SU-DHL-6 (cell line): ENCODE results near the gene TIPARP.

ENCODE experiments used
- H2AFZ ChIP-seq: fragments of 200-600 bp; sonication (generic); 2 replicates; pipeline ENCODE4 v1.6.1; 2014; ENCODE audit warnings: low read depth, mild to moderate bottlenecking, moderate library complexity, mixed read lengths, antibody characterized with exemption, low read length; ENCODE audit not compliant: severe bottlenecking
- H3F3A ChIP-seq: fragments of 200-600 bp; shearing (Covaris generic); 2 replicates; pipeline ENCODE4 v1.6.0; 2016; ENCODE audit warnings: antibody characterized with exemption, mild to moderate bottlenecking; ENCODE audit not compliant: insufficient read depth
- H3K27ac ChIP-seq: fragments of 200-600 bp; sonication (generic); 2 replicates; pipeline ENCODE4 v1.5.1; 2016; ENCODE audit warnings: low read depth, mild to moderate bottlenecking, low read length, moderate library complexity, mixed read lengths
- H3K27me3 ChIP-seq: fragments of 200-600 bp; sonication (generic), shearing (Covaris generic); 2 replicates; pipeline ENCODE4 v1.6.0; 2014; ENCODE audit warnings: mild to moderate bottlenecking, low read length
- H3K36me3 ChIP-seq: fragments of 200-600 bp; sonication (generic); 2 replicates; pipeline ENCODE4 v1.6.1; 2014; ENCODE audit warnings: mild to moderate bottlenecking, low read length, mixed read lengths
- H3K4me2 ChIP-seq: fragments of 300-600, 200-600 bp; shearing (Covaris generic), sonication (generic); 2 replicates; pipeline ENCODE4 v1.6.0; 2014; ENCODE audit warnings: low read length, low read depth, mild to moderate bottlenecking; ENCODE audit not compliant: poor library complexity, severe bottlenecking
- H3K4me3 ChIP-seq: fragments of 200-600 bp; sonication (generic); 2 replicates; pipeline ENCODE4 v1.5.1; 2014; ENCODE audit warnings: antibody characterized with exemption, low read length, mild to moderate bottlenecking, mixed read lengths; ENCODE audit not compliant: insufficient read depth, poor library complexity, severe bottlenecking
- H3K79me2 ChIP-seq: fragments of 200-600 bp; sonication (generic); 2 replicates; pipeline ENCODE4 v1.6.1; 2014; ENCODE audit warnings: mild to moderate bottlenecking, low read length, moderate library complexity; ENCODE audit not compliant: insufficient read depth
- H3K9ac ChIP-seq: fragments of 200-600 bp; sonication (generic); 2 replicates; pipeline ENCODE4 v1.7.0; 2014; ENCODE audit warnings: mild to moderate bottlenecking, low read length
- H3K9me2 ChIP-seq: fragments of 200-600 bp; sonication (generic); replicated peaks from 2 replicates; pipeline ENCODE4 v1.6.1; 2014; ENCODE audit warnings: low read length; ENCODE audit not compliant: insufficient read depth
- H3K9me3 ChIP-seq: fragments of 200-600 bp; sonication (generic); 2 replicates; pipeline ENCODE4 v1.6.1; 2014; ENCODE audit warnings: low read length, mixed read lengths; ENCODE audit not compliant: insufficient read depth
- H4K20me1 ChIP-seq: fragments of 200-600 bp; sonication (generic); 2 replicates; pipeline ENCODE4 v1.6.1; 2014; ENCODE audit warnings: low read depth, mild to moderate bottlenecking, antibody characterized with exemption, low read length, moderate library complexity, mixed read lengths
- CTCF ChIP-seq: fragments of 200-600 bp; sonication (generic); IDR thresholded peaks from one replicate; pipeline ENCODE4 v1.5.1; 2017; ENCODE audit warnings: antibody characterized with exemption, mild to moderate bottlenecking, low read length, moderate library complexity; ENCODE audit not compliant: insufficient read depth, poor library complexity, severe bottlenecking
- EZH2phosphoT487 ChIP-seq: fragments of 200-600 bp; sonication (generic), shearing (Covaris generic); conservative IDR thresholded peaks from 2 replicates; pipeline ENCODE4 v1.6.1; 2018; ENCODE audit warnings: mild to moderate bottlenecking, antibody characterized with exemption, low read length, moderate library complexity, mixed read lengths

TIPARP gene

GRCh38 chr3:156691920-156692319 is 17.5 kb downstream of the TIPARP start:
- H3K36me3 ChIP-seq, result peaks cover 62% of the 10 kb centered on the region
- H3K9me3 ChIP-seq, result no peaks in the 10 kb centered on the region
- no peak overlapping the region for H3K4me3 ChIP-seq
- H3F3A ChIP-seq, result peaks cover 9% of the 10 kb centered on the region
- peaks cover 99% of the 10 kb centered on the region for H3K79me2 ChIP-seq
- TF ChIP-seq EZH2phosphoT487 (no peak), CTCF (no peak)
- H3K27ac ChIP-seq, result no peak overlapping the region
- H3K9ac ChIP-seq, result no peak overlapping the region
- peaks cover 74% of the 10 kb centered on the region for H4K20me1 ChIP-seq
- no peak overlapping the region for H2AFZ ChIP-seq
- H3K4me2 ChIP-seq, result no peak overlapping the region
- no peaks in the 10 kb centered on the region for H3K9me2 ChIP-seq
- H3K27me3 ChIP-seq, result no peaks in the 10 kb centered on the region

- Histone ChIP-seq H4K20me1 (peaks cover 63% of the 10 kb centered on the region), H3K27ac (no peak overlapping the region), H3K9ac (no peak overlapping the region), H3K9me2 (no peaks in the 10 kb centered on the region), H3F3A (peaks cover 11% of the 10 kb centered on the region), H3K4me3 (no peak overlapping the region), H3K4me2 (no peak overlapping the region), H3K27me3 (no peaks in the 10 kb centered on the region), H2AFZ (no peak overlapping the region), H3K36me3 (peaks cover 60% of the 10 kb centered on the region), H3K79me2 (peaks cover 99% of the 10 kb centered on the region), H3K9me3 (no peaks in the 10 kb centered on the region)
- TF ChIP-seq CTCF (no peak), EZH2phosphoT487 (no peak)
Observed at GRCh38 chr3:156693166-156693565, 18.8 kb downstream of the TIPARP start.

DNA sequence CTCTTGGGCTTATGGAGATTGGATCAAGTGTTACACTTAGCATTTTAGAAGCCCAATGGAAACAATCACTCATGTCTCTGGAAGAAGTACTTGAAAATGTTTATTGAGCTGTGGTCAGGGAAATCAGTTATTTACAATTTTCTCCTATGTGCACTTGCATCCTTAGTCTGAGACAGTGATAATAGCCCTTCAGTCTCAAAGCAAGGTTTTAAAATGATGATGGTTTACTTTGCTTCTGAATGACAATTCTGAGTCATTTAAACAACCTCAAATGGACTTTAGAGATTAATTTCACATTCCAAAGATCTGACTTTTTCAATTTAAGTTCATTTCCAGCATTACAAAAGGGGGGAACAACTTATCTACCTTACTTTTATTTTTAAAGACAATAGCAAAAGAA is 20.1 kb downstream of the TIPARP start:
- H3K27me3 ChIP-seq, result no peaks in the 10 kb centered on the region
- no peaks in the 10 kb centered on the region for H3K9me3 ChIP-seq
- TF ChIP-seq EZH2phosphoT487 (no peak), CTCF (no peak)
- H3K4me2 ChIP-seq, result no peak overlapping the region
- H3K79me2 ChIP-seq, result peaks cover 99% of the 10 kb centered on the region
- H2AFZ ChIP-seq, result no peak overlapping the region
- peaks cover 51% of the 10 kb centered on the region for H4K20me1 ChIP-seq
- no peak overlapping the region for H3K27ac ChIP-seq
- H3K36me3 ChIP-seq, result peaks cover 66% of the 10 kb centered on the region
- no peaks in the 10 kb centered on the region for H3K9me2 ChIP-seq
- H3F3A ChIP-seq, result peaks cover 11% of the 10 kb centered on the region
- no peak overlapping the region for H3K9ac ChIP-seq
- no peak overlapping the region for H3K4me3 ChIP-seq
